Hepatocyte (in vitro differentiated cells): ENCODE data around the gene CCDC150. TPM values are rescaled to one million over a fixed set of nuclear protein-coding genes. Genes with fewer than 3 reads are reported as not detected.

Experiments
- DNase-seq: peaks from one replicate; pipeline ENCODE4 v3.0.0-alpha.2; 2016; ENCODE audit warnings: low spot score
- H2AFZ ChIP-seq: fragments of 200-600 bp; sonication (generic); 2 replicates; pipeline ENCODE4 v1.6.0; 2016; ENCODE audit warnings: antibody characterized with exemption, mild to moderate bottlenecking
- H3K27ac ChIP-seq: fragments of 200-600 bp; sonication (generic); 2 replicates; pipeline ENCODE4 v1.5.1; 2016; ENCODE audit warnings: mild to moderate bottlenecking
- H3K27me3 ChIP-seq: fragments of 200-600 bp; sonication (generic); 2 replicates; pipeline ENCODE4 v1.6.1; 2016
- H3K36me3 ChIP-seq: fragments of 200-600 bp; sonication (generic); replicated peaks from 2 replicates; pipeline ENCODE4 v1.5.1; 2016; ENCODE audit warnings: low read depth; ENCODE audit not compliant: insufficient read depth
- H3K4me1 ChIP-seq: fragments of 200-600 bp; sonication (generic); 2 replicates; pipeline ENCODE4 v1.5.1; 2016; ENCODE audit warnings: mild to moderate bottlenecking, moderate library complexity; ENCODE audit not compliant: insufficient read depth
- H3K4me2 ChIP-seq: fragments of 200-600 bp; sonication (generic); 2 replicates; pipeline ENCODE4 v1.6.0; 2016
- H3K4me3 ChIP-seq: fragments of 200-600 bp; sonication (generic); 2 replicates; pipeline ENCODE4 v1.5.1; 2016; ENCODE audit warnings: mild to moderate bottlenecking
- H3K79me2 ChIP-seq: fragments of 200-600 bp; sonication (generic); 2 replicates; pipeline ENCODE4 v1.6.0; 2017; ENCODE audit warnings: mild to moderate bottlenecking
- H3K9me2 ChIP-seq: fragments of 200-600 bp; sonication (generic); replicated peaks from 2 replicates; pipeline ENCODE4 v1.6.0; 2017; ENCODE audit warnings: mild to moderate bottlenecking; ENCODE audit not compliant: insufficient read depth
- H3K9me3 ChIP-seq: fragments of 200-600 bp; sonication (generic); 2 replicates; pipeline ENCODE4 v1.5.1; 2016; ENCODE audit warnings: low read depth, mild to moderate bottlenecking
- H4K20me1 ChIP-seq: fragments of 200-600 bp; sonication (generic); 2 replicates; pipeline ENCODE4 v1.6.0; 2016; ENCODE audit warnings: mild to moderate bottlenecking; ENCODE audit not compliant: insufficient read depth, poor library complexity, severe bottlenecking
- CTCF ChIP-seq: fragments of 200-600 bp; sonication (generic); IDR thresholded peaks from 2 replicates; pipeline ENCODE4 v1.5.1; 2016; ENCODE audit warnings: antibody characterized with exemption, mild to moderate bottlenecking; ENCODE audit not compliant: poor library complexity
- EZH2 ChIP-seq: fragments of 200-600 bp; sonication (generic); IDR thresholded peaks from 2 replicates; pipeline ENCODE4 v1.6.1; 2016; ENCODE audit warnings: antibody characterized with exemption, mild to moderate bottlenecking, borderline replicate concordance
- EZH2phosphoT487 ChIP-seq: fragments of 200-600 bp; sonication (generic); IDR thresholded peaks from one replicate; pipeline ENCODE4 v1.6.1; 2018; ENCODE audit warnings: antibody characterized with exemption, mild to moderate bottlenecking, low read depth, moderate library complexity; ENCODE audit not compliant: unreplicated experiment, severe bottlenecking
- WGBS: methylation state at CpG from one replicate; pipeline ENCODE4 v1.1.6; 2016; ENCODE audit warnings: low lambda C conversion rate; ENCODE audit errors: missing lambda C conversion rate; 5-methylcytosine and 5-hydroxymethylcytosine counted together
- polyA plus RNA-seq: library from polyadenylated mRNA; unstranded; fragments of >200 nt; fragmentation: Nextera tagmentation; extraction: Ambion mirVana; gene quantifications from 2 replicates; pipeline ENCODE4 v1.2.1, GENCODE V29; 2016
- total RNA-seq: library from RNA; depleted of rRNA; stranded (reverse); fragments of >200 nt; gene quantifications from 2 replicates; pipeline ENCODE4 v1.2.3, GENCODE V29; 2014

The CCDC150 gene
- total and polyA plus RNA-seq, 2 experiments from 2014 or later = 6.2 to 6.6 TPM

DNA sequence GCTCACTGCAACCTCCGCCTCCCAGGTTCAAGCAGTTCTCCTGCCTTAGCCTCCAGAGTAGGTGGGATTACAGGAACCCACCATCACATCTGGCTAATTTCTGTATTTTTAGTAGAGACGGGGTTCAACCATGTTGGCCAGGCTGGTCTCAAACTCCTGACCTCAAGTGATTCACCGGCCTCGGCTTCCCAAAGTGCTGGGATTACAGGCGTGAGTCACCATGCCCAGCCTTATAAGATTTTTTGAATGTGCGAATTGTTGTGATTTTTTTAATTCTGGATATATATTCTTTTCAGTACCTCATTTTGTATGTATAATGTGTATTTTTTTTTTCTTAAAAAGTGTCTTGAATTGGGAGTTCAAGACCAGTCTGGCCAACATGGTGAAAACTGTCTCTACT, 42.0 kb upstream of the CCDC150 start:
- Histone ChIP-seq H3K79me2 (no peaks in the 10 kb centered on the region), H2AFZ (no peak overlapping the region), H3K4me3 (no peak overlapping the region), H3K4me1 (no peaks in the 10 kb centered on the region), H3K36me3 (no peaks in the 10 kb centered on the region), H3K9me2 (no peaks in the 10 kb centered on the region), H3K9me3 (no peaks in the 10 kb centered on the region), H3K4me2 (no peak overlapping the region), H3K27me3 (peaks cover 19% of the 10 kb centered on the region), H3K27ac (no peak overlapping the region), H4K20me1 (no peaks in the 10 kb centered on the region)
- WGBS = 93% methylated on average over 6 of the region's 6 CpGs
- TF ChIP-seq CTCF = no peak
- TF ChIP-seq EZH2 = no peak
- no peak for TF ChIP-seq EZH2phosphoT487
- DNase-seq = no peak

- H3K4me3 ChIP-seq = no peak overlapping the region
- H3K9me2 ChIP-seq = no peaks in the 10 kb centered on the region
- no peaks in the 10 kb centered on the region for H3K9me3 ChIP-seq
- no peaks in the 10 kb centered on the region for H3K79me2 ChIP-seq
- H3K36me3 ChIP-seq = no peaks in the 10 kb centered on the region
- no peaks in the 10 kb centered on the region for H4K20me1 ChIP-seq
- 90% methylated on average over 5 of the region's 5 CpGs for WGBS
- DNase-seq = no peak
- H2AFZ ChIP-seq = no peak overlapping the region
- H3K4me2 ChIP-seq = no peak overlapping the region
- no peaks in the 10 kb centered on the region for H3K4me1 ChIP-seq
- TF ChIP-seq EZH2phosphoT487 = no peak
- TF ChIP-seq CTCF = no peak
- TF ChIP-seq EZH2 = no peak
- H3K27ac ChIP-seq = no peak overlapping the region
- peaks cover 19% of the 10 kb centered on the region for H3K27me3 ChIP-seq
These were observed 41.1 kb upstream of the CCDC150 start for GRCh38 chr2:196598412-196598811.

DNA sequence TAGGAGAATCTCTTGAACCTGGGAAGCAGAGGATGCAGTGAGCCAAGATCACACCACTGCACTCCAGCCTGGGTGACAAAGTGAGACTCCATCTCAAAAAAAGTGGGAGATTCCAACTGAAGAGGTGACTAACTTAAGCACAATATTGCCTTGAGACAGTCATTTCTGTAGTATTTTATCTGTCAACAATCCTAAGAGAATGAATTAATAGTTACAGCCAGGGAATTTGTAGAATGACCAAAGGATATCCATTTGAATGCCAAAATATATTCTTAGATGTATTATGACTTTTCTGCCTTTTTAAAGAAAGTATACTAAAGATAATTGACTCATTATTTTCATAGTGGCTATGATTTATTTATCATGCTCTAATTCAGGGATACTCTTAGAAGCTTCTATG, 40.7 kb upstream of the CCDC150 start:
- Histone ChIP-seq H3K4me2 (no peak overlapping the region), H3K27me3 (peaks cover 19% of the 10 kb centered on the region), H3K4me1 (no peaks in the 10 kb centered on the region), H3K9me2 (no peaks in the 10 kb centered on the region), H3K36me3 (no peaks in the 10 kb centered on the region), H2AFZ (no peak overlapping the region), H4K20me1 (no peaks in the 10 kb centered on the region), H3K27ac (no peak overlapping the region), H3K4me3 (no peak overlapping the region), H3K9me3 (no peaks in the 10 kb centered on the region), H3K79me2 (no peaks in the 10 kb centered on the region)
- DNase-seq = no peak
- TF ChIP-seq EZH2phosphoT487 = no peak
- TF ChIP-seq CTCF = no peak
- TF ChIP-seq EZH2 = no peak
